HS-5 (cell line): Measurements from ENCODE around the gene PARPBP.
"Not testable (repeated sequence)": the region's sequence is repeated elsewhere in the genome, so short reads cannot be mapped to it uniquely, and the experiment has no call there.

Experiments
- DNase-seq: peaks from one replicate; pipeline ENCODE4 v3.0.0-alpha.2; 2012; ENCODE audit warnings: low read depth

The PARPBP gene

DNA sequence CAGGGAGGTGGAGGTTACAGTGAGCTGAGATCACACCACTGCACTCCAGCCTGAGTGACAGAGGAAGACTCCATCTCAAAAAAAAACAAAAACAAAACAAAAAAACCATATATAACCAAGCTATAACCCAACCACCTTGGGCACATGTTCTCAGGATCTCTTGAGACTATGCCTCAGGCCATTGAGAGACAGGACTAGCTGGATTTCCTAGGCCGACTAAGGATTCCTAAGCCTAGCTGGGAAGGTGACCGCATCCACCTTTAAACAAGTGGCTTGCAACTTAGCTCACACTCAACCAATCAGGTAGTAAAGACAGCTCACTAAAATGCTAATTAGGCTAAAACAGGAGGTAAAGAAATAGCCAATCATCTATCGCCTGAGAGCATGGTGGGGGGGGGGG, 35.2 kb downstream of the PARPBP start:
- not testable (repeated sequence) for DNase-seq

DNA sequence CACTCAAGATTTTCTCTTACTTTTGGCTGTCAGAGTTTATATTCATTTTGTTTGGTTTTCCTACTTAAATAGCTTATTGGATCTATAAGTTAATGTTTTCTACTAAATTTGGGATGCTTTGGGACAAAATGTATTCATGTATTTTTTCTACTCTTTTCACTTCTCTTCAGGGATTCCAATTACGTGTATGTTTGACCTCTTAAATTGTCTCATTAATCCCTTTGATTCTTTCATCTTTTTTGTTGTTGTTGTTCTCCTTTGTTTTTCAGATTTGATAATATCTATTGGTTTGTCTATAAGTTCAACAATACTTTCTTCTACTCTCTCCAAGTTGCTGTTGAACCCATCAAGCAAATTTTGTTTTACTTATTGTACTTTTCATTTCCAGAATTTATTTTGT, 43.4 kb downstream of the PARPBP start:
- DNase-seq, result no peak

DNA sequence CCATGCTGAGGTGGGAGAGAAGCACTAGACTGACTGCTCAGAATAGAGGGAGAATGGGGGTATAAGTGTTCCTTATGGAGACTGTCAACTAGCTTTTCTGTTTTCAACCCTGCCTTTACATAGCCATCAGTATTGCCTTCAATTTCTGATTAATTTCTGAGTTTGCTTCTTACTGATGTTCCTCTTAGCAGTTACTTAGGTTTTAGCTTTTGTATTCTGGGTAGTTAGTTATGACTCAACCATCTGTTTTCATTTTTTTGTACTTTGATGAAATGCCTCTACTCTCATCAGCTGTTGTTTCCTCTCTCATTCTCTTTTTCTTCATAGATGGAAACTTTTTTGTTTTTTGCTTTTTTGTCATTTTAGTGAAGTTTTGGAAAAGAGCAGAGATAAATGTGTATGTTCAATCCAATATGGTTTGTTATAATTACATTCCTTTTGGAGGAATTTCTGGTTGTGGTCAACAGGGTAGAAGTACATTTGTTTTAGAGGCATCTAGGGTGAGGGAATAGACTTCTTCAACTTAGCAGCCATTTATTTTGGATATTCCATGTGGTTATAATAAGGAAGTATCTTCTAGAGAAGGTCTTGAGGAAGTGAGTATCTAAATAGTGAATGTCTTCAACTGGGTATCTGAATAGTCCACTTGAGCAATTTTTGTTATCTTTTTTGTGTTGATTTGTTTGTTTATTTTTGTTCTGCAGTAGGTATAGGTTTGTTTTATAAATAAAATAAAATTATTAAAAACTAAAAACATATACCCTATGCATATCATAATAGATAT, 48.0 kb downstream of the PARPBP start:
- no peak for DNase-seq

DNA sequence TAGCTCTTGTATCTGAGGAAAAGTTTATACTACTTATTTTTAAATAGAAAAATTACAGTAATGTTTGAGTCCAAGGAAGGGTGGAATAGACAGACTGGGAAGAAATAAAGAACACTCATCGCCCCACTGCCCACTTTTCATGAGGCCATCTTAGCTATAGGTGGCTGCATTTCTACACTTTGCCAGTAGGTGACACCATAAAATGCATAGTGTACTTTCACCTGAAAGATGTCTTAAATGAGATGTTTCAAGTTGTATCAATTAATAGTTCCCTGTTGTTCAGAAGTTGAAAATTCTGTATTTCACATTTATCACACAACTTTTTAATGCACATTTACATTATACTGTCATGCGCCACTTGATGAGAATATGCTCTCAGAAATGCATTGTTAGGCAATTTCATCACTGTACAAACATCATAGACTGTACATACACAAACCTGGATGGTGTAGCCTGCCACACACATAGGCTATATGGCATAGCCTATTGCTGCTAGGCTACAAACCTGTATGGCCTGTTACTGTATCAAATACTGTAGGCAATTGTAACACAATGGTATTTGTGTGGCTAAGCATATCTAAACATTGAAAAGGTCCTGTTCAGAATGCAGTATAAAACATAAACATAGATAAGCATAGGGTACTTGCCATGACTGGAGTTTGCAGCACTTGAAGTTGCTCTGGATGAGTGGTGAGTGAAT, 50.1 kb downstream of the PARPBP start:
- DNase-seq, result no peak

DNA sequence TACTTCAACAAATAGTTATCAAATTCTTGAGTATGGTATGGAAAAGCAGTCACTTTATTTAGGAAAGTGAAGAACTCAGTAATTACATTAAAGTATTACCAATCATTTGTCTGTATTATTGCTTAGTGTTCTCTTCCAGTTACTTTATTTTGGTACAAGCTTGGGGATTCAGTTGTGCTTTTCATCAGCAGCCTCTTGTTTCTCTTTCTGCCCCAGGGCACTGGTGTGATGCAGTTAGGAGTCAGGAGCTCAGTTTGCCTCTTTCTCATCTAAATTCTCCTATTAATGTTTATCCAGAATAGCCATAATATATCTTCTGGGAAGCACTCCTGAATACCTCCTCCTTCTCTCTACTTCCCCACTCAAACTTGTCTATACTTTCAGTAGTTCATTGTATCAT, 52.0 kb downstream of the PARPBP start:
- no peak for DNase-seq

DNA sequence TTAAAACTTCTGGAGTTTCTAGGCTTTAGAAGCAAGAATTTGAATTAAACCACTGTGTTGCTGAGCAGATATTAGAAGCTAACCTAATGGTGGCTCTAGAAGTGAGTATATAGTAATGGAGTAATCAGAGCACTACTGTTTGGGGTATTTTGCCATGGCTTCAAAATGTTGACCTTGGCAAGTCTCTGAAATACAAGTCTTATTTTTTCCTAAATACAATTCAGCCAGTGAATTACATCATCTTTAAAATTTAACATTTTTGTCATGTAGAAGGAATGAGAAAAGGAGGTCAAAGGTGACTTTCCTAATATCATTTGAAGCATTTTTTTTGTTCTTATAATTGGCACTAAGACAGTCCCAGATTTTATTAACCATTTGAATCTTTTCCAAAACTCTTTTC, 52.5 kb downstream of the PARPBP start:
- no peak for DNase-seq

DNA sequence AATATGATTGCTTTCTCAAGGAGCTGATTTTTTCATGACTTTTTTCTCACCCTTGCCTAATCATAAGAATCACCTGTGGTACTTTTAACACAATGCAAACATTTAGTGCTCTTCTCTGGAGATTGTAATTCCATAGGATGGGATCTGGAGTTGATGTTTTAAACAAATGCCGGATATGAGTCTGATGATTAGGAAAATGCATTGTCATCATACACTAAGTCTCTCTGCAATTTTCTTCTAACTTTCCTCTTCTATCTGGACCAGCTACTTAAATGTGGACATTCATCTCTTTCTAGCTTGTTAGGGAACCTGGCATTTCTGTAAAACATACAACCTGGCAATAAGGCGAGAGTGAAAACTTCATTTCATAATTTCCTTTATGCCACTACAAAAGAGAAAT, 54.1 kb downstream of the PARPBP start:
- DNase-seq, result no peak

DNA sequence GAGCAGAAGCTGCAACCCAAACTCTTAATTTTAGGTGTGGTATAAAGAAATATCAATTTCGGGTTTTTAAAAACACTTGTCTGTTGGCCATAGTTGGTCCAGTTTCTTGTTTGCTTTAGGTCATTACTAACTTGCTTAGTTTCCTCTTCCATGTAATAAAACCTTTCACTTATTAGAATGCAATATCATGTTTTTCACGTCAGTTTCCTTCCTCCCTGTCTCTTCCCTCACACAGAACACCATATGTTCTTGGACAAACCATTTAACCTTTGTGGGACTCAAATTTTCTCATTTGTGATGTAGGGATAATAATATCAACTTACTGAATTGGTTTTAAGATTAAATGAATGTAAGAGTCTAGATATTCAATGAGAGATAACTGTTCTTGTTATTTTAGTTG, 54.8 kb downstream of the PARPBP start:
- no peak for DNase-seq

DNA sequence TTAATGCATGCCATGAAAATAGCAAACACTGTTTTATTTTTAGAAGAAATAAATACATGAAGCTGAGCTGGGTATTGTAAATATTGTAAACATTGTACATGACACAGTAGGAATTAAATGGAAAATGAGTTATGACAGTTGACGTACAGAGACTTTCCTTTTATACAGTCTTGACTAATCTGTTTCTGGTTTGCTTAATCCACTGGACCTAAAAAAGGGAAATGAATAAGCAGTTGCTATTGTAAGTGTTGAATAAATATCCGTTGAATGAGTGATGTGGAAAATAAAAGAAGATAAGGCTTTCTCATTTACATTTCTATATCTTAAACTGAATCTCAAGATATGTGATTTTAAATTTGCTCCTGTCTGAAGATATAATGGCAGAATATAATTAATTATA, 62.7 kb downstream of the PARPBP start:
- DNase-seq, result no peak

DNA sequence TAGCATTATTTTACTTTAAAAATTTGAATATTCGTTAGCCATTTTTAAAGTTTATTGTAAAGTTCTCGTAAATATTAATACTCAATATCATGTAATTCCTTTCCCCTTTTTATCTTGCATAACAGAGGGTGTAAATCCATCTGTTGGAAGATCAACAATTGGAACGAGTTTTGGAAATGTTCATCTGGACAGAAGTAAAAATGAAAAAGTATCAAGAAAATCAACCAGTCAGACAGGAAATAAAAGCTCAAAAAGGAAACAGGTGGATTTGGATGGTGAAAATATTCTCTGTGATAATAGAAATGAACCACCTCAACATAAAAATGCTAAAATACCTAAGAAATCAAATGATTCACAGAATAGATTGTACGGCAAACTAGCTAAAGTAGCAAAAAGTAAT, 75.8 kb downstream of the PARPBP start:
- no peak for DNase-seq

DNA sequence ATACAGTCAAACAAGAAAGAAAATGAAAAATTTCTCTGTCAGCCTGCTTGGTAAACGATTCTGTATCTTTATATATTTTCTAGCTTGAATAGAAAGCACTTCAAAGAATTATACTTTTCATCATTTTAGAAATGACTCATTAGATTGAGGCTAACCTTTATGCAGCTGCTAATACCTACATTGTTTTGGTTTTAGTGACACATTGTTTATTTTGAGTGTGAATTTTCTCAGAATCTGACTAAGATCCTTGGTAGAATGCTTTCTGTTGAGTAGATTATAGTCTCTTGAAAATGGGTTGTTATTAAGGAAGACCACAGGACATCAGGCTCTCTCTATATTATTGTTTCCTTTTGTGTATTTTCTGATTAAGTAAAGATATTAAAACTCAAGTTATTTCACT, 77.8 kb downstream of the PARPBP start, which contains the start of gene PMCH:
TSS of gene PMCH (minus strand) at position 45 of the 400 bp plus-strand sequence. CDS start 63 bp downstream, outside the sequence.
- no peak for DNase-seq

DNA sequence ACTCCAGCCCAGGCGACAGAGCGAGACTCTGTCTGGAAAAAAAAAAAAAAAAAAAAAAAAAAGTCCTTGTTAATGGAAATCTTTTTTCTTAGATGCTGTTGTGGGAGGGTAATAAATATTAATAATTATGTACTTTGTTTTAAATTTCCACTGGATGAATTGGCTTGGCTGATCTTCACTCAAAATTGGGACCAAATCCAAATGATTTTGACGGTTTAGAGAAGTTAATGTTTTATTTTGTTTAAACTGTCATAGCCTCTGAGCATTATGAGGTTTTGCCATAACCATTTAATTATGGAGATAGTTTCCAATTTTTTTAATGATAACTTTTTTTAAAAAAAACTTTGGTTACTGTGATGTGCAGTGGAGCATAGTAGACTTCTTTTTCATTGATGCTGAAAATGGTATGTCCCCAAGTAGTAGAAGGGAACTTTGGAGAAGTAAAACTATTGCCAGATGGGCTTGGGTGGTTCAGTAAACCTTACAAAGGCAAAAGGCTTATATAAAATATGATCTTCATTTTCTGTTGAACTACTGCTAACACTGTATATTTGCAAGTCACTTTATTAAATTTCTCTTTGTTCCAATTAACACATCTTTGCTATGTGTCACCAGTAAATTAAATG, 81.6 kb downstream of the PARPBP start:
- DNase-seq, result no peak

DNA sequence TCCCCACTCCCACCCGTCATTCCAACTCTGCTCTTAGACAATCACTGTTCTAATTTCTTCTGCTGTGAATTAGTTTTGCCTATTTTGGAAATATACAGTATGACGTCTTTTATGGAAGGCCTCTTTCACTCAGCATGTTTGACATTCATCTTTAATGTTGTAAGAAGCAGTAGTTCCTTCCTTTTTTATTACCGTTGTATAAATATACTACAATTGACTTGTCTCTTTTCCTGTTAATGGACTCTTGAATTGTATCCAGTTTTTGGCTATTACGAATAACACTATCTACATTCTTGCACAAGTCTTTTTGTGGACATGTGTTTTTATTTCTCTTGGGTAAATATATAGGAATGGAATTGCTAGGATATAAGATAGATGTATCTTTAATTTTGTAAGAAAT, 82.6 kb downstream of the PARPBP start:
- no peak for DNase-seq

DNA sequence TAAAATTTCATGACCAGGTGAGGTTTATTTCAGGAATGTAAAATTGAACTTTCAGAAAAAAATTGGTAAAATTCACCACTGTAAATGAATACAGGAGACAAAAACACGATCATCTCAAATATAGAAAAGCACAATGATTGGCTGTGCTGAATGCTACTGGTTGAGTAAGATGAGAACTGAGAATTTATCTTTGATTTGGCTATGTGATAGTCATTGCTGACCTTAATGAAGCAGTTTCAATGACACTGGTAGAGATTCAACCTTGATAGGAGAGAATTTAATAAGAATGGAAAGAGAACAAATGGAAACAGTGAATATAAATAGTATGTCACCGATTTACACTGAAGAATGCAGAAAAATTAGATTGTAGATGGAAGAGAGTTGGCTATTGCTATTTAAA, 84.0 kb downstream of the PARPBP start:
- DNase-seq, result no peak

DNA sequence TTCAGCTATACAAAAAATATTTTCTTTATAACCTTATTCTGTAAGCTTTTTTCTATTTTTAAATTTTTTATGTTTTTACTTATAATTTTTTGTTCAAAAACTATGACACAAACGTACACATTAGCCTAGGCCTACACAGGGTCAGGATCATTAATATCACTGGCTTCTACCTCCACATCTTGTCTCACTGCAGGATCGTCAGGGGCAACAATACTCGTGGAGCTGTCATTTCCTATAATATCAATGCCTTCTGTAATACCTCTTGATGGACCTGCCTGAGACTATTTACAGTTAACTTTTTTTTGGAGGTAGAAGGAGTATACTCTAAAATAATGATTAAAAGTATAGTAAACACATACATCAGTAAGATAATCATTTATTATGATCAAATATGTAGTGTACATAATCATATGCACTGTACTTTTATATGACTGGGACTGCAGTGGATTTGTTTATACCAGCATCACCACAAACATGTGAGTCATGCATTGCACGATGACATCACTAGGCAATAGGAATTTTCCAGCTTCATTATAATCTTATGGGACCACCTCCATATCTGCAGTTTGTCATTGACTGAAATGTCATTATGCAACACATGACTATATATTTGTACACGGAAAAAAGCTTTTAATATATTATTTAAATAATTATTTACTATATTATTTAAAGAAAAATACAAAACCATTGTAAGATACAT, 96.2 kb downstream of the PARPBP start:
- peak; percentile 24 for DNase-seq

DNA sequence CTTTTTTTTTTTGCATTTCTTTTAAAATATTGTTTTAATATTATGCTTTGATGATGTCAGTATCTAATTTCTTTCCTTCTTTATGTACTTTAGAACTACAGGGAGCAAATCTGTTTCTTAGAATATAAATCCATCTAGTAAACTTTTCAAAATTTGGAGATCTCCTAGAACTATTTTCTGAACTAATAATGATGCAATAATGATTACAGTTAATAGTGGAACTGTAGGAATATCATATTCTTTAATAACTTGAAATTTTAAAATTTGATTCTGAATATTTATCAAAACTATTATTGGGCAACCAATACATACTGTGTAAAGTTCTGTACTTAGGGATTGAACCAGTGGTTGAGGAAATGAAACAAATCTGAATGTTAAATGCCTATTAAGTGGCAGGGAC, 100.8 kb downstream of the PARPBP start:
- no peak for DNase-seq

DNA sequence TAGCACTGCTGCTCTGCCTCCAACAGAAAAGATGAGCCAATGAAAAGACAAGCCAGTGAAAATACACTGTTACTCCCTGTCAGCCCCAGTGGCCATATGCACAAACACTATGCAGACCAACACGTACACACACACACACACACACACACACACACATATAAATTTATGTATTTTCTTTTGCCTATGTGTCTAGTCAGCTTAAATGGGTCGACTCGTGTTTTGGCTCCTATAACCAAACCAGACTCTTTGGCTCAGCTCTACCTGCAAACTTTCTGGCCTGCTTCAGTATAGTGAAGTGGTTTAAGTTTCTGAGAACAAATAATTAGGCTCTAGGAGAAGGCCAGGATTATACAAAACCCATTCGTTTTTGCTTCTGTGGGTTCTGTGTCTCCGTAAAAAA, 108.0 kb downstream of the PARPBP start:
- no peak for DNase-seq

DNA sequence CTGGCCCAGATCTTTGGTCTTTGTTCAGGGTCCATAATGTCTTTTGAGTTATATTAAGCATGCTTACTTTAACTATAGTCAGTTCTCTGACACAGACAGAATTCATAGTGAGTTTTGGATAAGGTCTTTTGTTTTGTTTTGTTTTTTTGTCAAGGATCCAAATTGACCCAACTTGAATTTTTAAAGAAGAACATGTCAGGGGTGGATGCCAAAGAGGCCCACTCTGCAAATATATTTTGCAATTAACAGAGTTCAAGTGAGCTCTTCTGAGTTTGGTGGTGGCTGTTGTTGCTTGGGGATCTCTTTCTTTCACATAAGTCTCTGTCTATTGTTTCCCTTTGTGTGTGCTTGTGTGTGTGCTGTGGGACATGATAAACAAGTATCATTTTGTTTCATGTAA, 112.1 kb downstream of the PARPBP start:
- DNase-seq, result no peak

DNA sequence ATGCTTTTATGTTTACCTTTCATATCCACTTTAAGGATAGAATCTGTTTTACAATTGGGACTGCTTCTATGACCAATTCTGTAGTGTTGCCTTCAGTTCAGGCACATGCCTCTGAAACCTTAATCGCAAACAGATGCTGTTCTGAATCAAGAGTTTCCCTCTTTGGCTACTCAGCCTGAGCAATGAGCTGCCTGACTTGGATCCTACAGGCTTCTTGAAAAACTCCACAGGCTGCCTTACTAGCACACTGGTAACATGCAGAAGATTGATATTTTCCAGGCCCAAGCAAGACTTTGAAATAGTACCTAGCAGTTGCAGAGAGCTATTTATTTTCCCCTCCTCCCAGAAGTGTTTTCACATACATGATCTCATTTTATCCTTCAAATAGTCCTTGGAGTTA, 112.5 kb downstream of the PARPBP start:
- peak; percentile 11 for DNase-seq

DNA sequence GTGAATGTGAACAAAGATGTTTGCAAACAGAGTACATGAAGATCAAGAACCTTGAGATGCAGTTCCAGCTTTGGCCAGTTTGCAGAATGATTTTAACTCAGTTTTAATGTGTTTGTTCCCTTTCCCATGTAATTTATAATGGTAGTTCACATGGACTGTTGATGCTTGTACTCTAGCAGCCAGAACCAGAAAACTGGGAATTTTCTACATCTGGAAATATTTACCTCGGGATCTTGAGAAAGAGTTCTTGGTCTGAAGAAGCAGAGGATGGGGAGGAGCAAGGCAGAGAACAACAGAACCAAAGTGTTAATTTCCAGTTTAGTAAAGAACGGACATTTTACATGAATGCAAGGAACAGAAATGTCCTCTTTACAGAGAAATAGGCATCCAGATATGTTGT, 114.6 kb downstream of the PARPBP start:
- DNase-seq, result no peak

DNA sequence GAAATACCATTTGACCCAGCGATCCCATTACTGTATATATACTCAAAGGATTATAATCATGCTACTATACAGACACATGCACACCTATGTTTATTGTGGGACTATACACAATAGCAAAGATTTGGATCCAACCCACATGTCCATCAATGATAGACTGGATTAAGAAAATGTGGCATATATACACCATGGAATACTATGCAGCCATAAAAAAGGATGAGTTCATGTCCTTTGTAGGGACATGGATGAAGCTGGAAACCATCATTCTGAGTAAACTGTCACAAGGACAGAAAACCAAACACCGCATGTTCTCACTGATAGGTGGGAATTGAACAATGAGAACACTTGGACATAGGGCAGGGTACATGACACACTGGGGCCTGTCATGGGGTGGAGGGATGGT, 120.9 kb downstream of the PARPBP start:
- DNase-seq, result not testable (repeated sequence)
